ENCODE results near the gene TMEM266.

Gene TMEM266

GRCh38 chr15:76252249-76252648, 192.5 kb downstream of the TMEM266 start:
- no peak overlapping the region for H3K9ac ChIP-seq (ENCODE audit: low read depth in 1 of 2, low read length in 2 of 2)
- no peaks in the 10 kb centered on the region for H3K27me3 ChIP-seq (ENCODE audit: control insufficient read depth in 2 of 2, insufficient read depth in 2 of 2, low read length in 2 of 2)
- no peak overlapping the region for H3K4me3 ChIP-seq (ENCODE audit: low read length in 2 of 2)
- no peaks in the 10 kb centered on the region for H3K4me1 ChIP-seq (ENCODE audit: control insufficient read depth in 2 of 2, insufficient read depth in 2 of 2, low read length in 2 of 2)
- H3K36me3 ChIP-seq (ENCODE audit: control insufficient read depth in 2 of 2, insufficient read depth in 2 of 2, low read length in 2 of 2) = peaks cover 0 to 6% of the 10 kb centered on the region in 2 donors
- H3K27ac ChIP-seq (ENCODE audit: low read depth in 2 of 2, low read length in 2 of 2) = no peak overlapping the region
- H3K9me3 ChIP-seq (ENCODE audit: control insufficient read depth in 2 of 2, low read length in 2 of 2) = no peaks in the 10 kb centered on the region

- Histone ChIP-seq H3K27me3 (ENCODE audit: control insufficient read depth in 2 of 2, insufficient read depth in 2 of 2, low read length in 2 of 2) (no peaks in the 10 kb centered on the region), H3K9me3 (ENCODE audit: control insufficient read depth in 2 of 2, low read length in 2 of 2) (no peaks in the 10 kb centered on the region), H3K9ac (ENCODE audit: low read depth in 1 of 2, low read length in 2 of 2) (no peak overlapping the region), H3K4me1 (ENCODE audit: control insufficient read depth in 2 of 2, insufficient read depth in 2 of 2, low read length in 2 of 2) (no peaks in the 10 kb centered on the region), H3K36me3 (ENCODE audit: control insufficient read depth in 2 of 2, insufficient read depth in 2 of 2, low read length in 2 of 2) (peaks cover 5 to 12% of the 10 kb centered on the region in 2 donors), H3K27ac (ENCODE audit: low read depth in 2 of 2, low read length in 2 of 2) (no peak overlapping the region), H3K4me3 (ENCODE audit: low read length in 2 of 2) (no peak overlapping the region)
Measured at GRCh38 chr15:76253691-76254473, 194.1 kb downstream of the TMEM266 start.

Data from mucosa of rectum (tissue), 2 donors.